Upper lobe of right lung (tissue), 1 donor: ENCODE results near the gene HOXD10. TPM values are rescaled to one million over a fixed set of nuclear protein-coding genes. Genes with fewer than 3 reads are reported as not detected.

Experiments
- ATAC-seq: fragments of 200-7000 bp; cut with Tn5 transposase; one replicate; pipeline ENCODE4 v1.9.1; 2020; ENCODE audit warnings: mild to moderate bottlenecking, moderate library complexity
- DNase-seq: peaks from one replicate; pipeline ENCODE4 v3.0.0-alpha.2; 2020
- H3K27ac ChIP-seq: fragments of 200-600 bp; one replicate; pipeline ENCODE4 v1.8.0; 2022
- H3K27me3 ChIP-seq: fragments of 200-600 bp; one replicate; pipeline ENCODE4 v1.8.0; 2022; ENCODE audit warnings: mild to moderate bottlenecking
- H3K36me3 ChIP-seq: fragments of 200-600 bp; one replicate; pipeline ENCODE4 v1.8.0; 2022
- H3K4me1 ChIP-seq: fragments of 200-600 bp; one replicate; pipeline ENCODE4 v1.8.0; 2022
- H3K4me3 ChIP-seq: fragments of 200-600 bp; one replicate; pipeline ENCODE4 v1.8.0; 2022; ENCODE audit warnings: mild to moderate bottlenecking
- H3K9me3 ChIP-seq: fragments of 200-600 bp; one replicate; pipeline ENCODE4 v1.8.0; 2022
- CTCF ChIP-seq: fragments of 200-600 bp; IDR thresholded peaks from one replicate; pipeline ENCODE4 v1.8.0; 2022; ENCODE audit warnings: antibody characterized with exemption
- intact Hi-C: fragments of 100-400 bp; cut with DNase I; formaldehyde crosslinking; loops from one replicate; pipeline ENCODE4 v1.11.0; 2022
- total RNA-seq: library from RNA; stranded (reverse); fragmentation: NEBNext Ultra II Directional; extraction: Animal tissue kit (Norgen Biotek cat#: 25700); gene quantifications from one replicate; pipeline ENCODE4 v1.2.1, GENCODE V29; 2021
- donor health status: DM: no; HTN: yes; CAD: no; lungs with severe emphysema.

HOXD10 gene
- total RNA-seq, 1 donor from 2014 or later = 0.55 TPM

GRCh38 chr2:176085120-176085788 lies 31.3 kb upstream of the HOXD10 start:
- ATAC-seq (no peak), DNase-seq (no peak)
- Histone ChIP-seq H3K27me3 (peaks cover 99% of the 10 kb centered on the region), H3K36me3 (no peaks in the 10 kb centered on the region), H3K4me3 (no peak overlapping the region), H3K4me1 (peaks cover 10% of the 10 kb centered on the region), H3K27ac (no peak overlapping the region), H3K9me3 (no peaks in the 10 kb centered on the region)
- TF ChIP-seq CTCF = no peak
- intact Hi-C loops = no loop called here

- intact Hi-C loops = no loop called here
- peak; percentile 58 for DNase-seq
- no peak for TF ChIP-seq CTCF
These were observed 30.5 kb upstream of the HOXD10 start for GRCh38 chr2:176085861-176086771.

GRCh38 chr2:176087330-176088047 lies 29.1 kb upstream of the HOXD10 start:
- intact Hi-C loops = no loop called here
- H3K36me3 ChIP-seq = no peaks in the 10 kb centered on the region
- H3K9me3 ChIP-seq = no peaks in the 10 kb centered on the region
- H3K4me3 ChIP-seq = no peak overlapping the region
- peaks cover 14% of the 10 kb centered on the region for H3K4me1 ChIP-seq
- no peak for ATAC-seq
- no peak for DNase-seq
- TF ChIP-seq CTCF = no peak
- no peak overlapping the region for H3K27ac ChIP-seq
- H3K27me3 ChIP-seq = peaks cover 100% of the 10 kb centered on the region

More at GRCh38 chr2:176085861-176086771, 30.5 kb upstream of the HOXD10 start:
- no peaks in the 10 kb centered on the region for H3K9me3 ChIP-seq
- H3K36me3 ChIP-seq = no peaks in the 10 kb centered on the region
- H3K27me3 ChIP-seq = peaks cover 100% of the 10 kb centered on the region
- no peak overlapping the region for H3K27ac ChIP-seq
- no peak overlapping the region for H3K4me3 ChIP-seq
- no peak for ATAC-seq
- peaks cover 10% of the 10 kb centered on the region for H3K4me1 ChIP-seq

- DNase-seq (peak; percentile 79), ATAC-seq (peak; percentile 81)
- Histone ChIP-seq H3K36me3 (no peaks in the 10 kb centered on the region), H3K9me3 (no peaks in the 10 kb centered on the region), H3K4me1 (peaks cover 18% of the 10 kb centered on the region), H3K4me3 (no peak overlapping the region), H3K27ac (no peak overlapping the region), H3K27me3 (peaks cover 100% of the 10 kb centered on the region)
- TF ChIP-seq CTCF = peak; percentile 79
- intact Hi-C loops = no loop called here
These were observed 28.3 kb upstream of the HOXD10 start for GRCh38 chr2:176088048-176088936.
